GM18499 (cell line): Measurements from ENCODE around the gene CLSTN1.
"Not testable (repeated sequence)": the region's sequence is repeated elsewhere in the genome, so short reads cannot be mapped to it uniquely, and the experiment has no call there.

Source experiments
- ATAC-seq: cut with Tn5 transposase; IDR thresholded peaks from one replicate; pipeline ENCODE4 v1.9.1; 2021; ENCODE audit warnings: moderate number of reproducible peaks; ENCODE audit not compliant: insufficient read depth, unreplicated experiment

Gene CLSTN1

DNA sequence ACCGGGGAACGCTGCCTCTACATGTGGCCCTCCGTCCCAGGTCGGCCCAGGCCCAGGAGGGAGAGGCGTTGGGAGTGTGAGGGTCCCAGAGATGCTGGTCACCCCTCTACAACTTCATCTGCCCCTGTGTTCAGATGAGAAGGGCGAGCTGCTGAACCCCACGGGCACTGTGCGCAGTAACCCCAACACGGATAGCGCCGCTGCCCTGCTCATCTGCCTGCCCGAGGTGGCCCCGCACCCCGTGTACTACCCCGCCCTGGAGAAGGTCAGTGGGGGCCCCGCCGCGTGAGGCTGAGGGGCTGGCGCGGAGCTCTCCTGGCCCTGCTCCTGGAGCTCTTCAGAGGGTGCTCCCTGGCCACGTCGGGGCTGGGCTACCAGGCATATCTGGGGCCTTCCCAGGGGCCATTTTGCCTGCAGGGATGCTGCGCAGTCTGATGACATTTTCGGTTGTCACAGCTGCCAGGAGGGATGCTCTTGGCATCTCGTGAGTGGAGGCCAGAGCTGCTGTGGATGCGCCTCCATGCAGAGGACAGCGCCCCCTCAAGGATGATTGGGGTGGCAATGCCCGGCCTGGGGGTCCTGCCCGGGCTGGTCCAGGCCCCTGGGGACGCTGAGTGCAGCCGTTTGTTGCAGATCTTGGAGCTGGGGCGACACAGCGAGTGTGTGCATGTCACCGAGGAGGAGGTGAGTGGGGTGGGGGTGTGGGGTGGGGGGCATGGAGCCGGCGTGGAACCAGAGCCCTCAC lies 103.6 kb downstream of the CLSTN1 start:
- no peak for ATAC-seq

DNA sequence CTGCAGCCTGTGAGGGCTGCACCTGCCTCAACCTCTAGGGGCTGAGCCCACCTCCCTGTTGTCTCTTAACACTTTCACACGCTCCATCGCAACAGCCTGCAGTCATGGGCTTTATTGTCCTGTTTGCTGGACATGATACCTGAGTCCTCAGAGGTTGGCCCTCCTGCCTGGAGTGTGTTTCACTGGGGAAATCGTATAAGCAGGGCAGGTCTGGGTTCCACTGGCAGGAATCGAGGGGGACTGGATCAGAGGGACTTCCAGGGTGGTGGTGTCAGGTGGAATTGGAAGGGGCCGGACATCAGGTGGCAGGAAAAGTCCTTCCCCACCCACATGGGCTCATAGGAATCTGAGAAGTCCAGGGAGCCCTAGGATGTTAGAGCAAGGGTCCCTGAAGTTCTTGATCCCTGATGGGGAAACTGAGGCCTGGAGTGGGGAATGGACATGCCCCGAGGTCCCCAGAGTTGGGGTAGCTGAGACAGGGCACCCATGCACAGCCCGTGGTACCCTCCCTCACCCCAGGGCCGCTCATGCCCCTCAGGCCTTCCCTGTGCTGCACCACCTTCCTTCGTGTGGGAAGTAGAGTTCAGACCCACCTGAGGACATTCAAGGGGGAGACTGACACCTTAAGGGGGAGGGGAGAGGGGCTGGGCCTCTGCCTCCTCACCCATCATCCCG lies 105.6 kb downstream of the CLSTN1 start:
- ATAC-seq: no peak

DNA sequence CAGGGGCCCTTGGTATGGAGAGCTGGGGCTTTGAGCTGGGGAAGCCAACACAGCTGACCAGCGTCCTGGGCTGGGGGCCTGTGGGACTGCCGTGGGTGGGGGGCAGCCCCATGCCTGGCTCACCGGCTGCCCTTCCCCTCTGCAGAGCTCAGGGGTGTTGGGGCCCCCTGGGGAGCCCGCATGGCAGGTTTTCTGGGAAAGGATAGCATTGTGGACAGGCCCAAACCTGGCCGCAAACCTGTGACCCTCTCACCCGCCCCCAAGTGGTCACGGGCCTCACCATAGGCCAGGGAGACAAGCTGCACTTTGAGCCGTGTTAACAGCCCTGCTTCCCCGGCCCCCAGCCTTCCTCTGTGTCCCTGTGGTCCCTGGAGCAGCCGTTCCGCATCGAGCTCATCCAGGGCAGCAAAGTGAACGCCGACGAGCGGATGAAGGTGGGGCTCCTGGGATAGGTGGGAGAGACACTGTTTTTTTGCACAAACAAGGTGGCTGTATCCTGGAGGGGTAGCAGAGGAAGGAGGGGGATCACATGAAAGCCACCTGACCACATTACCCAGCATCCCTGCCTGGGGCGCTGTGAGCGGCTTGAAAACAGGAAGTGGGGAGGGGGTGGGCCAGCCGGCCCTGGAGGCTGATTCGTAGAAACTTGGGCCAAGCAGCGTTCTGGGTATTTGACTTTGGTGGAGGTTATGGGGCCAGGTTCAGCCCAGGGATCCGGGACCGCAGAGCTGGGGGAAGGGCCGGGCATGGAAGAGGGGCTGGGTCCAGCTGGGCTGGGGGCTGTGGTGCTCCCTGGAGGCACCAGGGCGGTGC lies 106.4 kb downstream of the CLSTN1 start:
- no peak for ATAC-seq

DNA sequence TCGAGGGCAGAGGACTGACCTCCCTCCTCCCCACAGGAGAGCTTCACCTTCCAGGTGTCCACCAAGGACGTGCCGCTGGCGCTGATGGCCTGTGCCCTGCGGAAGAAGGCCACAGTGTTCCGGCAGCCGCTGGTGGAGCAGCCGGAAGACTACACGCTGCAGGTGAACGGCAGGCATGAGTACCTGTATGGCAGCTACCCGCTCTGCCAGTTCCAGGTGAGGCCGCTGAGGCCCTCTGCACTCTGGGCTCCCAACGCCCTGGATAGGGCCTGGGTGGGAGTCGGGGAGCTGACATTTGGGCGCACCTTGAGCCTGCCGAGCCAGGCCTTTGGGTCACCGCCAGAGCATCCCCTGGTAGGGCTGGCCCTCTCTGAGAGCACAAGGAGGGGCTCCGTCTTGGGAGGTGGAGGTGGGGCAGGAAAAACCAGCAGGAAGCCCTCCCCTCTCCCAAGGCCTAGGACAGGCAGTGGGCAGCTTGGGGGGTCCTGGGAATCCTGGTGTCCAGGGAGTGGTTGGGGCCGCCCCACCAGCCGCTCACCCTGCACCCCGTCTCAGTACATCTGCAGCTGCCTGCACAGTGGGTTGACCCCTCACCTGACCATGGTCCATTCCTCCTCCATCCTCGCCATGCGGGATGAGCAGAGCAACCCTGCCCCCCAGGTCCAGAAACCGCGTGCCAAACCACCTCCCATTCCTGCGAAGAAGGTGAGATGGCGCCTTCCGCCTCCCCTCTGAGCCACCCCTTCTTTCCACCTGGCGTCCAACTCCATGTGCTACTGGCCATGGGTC lies 107.2 kb downstream of the CLSTN1 start:
- ATAC-seq: no peak

DNA sequence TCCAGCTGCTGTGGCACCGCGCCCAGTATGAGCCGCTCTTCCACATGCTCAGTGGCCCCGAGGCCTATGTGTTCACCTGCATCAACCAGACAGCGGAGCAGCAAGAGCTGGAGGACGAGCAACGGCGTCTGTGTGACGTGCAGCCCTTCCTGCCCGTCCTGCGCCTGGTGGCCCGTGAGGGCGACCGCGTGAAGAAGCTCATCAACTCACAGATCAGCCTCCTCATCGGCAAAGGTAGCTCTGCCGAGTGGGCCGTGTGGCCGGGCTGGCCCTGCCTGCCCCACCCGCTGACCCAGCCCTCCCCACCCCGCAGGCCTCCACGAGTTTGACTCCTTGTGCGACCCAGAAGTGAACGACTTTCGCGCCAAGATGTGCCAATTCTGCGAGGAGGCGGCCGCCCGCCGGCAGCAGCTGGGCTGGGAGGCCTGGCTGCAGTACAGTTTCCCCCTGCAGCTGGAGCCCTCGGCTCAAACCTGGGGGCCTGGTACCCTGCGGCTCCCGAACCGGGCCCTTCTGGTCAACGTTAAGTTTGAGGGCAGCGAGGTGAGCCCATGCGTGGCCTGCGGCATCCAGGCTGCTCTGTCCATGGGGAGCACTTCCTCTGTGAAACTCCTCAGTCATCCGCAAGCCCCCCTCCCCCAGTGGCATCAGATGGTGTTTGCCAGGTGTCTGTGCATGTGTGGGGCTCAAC lies 108.1 kb downstream of the CLSTN1 start:
- no peak for ATAC-seq

DNA sequence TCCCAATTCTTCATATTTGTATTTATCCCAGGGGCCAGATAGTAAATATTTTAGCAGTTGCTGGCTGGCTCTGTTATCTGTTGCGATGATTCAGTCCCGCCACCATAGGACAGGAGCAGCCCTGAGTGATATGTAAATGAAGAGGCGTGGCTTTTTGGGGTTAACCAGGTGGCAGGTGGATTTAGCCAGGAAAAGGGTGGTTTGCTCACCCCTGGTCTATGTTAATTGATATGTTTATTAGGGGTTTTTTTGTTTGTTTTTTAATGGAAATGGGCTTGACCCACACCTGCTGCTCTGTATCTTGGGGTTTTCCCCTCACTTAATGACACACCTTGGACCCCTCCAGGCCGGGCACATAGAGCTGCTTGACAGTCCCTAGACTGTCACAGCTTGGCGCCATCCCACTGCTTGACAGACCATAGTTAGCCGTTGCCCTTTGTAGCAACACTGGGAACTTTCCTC lies 109.5 kb downstream of the CLSTN1 start:
- no peak for ATAC-seq

DNA sequence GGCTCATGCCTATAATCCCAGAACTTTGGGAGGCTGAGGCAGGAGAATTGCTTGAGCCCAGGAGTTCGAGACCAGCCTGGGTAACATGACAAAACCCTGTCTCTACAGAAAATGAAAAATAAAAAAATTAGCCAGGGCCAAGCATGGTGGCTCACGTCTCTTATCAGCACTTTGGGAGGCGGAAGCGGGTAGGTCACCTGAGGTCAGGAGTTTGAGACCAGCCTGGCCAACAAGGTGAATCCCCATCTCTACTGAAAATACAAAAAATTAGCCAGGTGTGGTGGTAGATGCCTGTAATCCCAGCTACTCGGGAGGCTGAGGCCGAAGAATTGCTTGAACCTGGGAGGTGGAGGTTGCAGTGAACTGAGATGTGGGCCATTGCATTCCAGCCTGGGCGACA lies 111.0 kb downstream of the CLSTN1 start:
- ATAC-seq: not testable (repeated sequence)

DNA sequence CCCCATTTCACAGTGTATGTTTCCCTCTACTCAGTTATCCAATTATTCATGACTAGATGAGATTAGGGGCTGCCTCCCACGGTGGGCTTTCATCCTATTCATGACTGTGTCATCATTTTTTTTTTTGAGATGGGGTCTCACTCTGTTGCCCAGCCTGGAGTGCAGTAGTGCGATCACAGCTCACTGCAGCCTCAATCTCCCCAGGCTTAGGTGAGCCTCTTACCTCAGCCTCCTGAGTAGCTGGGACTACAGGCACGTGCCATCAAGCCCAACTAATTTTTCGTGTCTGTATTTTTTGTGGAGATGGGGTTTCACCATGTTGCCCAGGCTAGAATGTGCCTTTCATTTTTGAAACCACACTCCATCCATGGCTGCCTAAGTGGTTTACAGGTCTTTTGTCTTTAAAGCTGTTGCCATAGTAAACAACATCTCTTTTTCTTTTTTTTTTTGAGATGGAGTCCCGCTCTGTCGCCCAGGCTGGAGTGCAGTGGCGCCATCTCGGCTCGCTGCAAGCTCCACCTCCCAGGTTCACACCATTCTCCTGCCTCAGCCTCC lies 112.2 kb downstream of the CLSTN1 start:
- ATAC-seq: no peak

DNA sequence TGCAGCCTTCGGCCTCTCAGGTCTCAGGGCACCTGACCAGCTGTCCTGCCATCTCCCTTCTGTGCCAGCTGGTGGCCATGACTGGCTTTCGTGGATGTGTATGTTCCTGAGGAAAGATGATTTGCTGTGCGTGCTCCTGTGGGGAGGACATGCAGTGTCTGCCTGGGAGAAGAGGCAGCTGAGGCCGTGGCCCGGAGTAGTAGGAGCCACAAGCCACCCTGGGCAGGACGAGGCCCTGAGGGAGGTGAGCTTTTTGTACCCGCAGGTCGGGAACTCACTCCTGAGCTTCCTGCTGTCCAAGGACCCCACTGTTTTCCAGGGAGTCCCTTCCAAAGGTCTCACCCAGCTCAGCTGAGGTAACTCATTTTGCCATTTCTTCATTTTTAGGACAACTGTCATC lies 113.7 kb downstream of the CLSTN1 start:
- ATAC-seq: no peak

DNA sequence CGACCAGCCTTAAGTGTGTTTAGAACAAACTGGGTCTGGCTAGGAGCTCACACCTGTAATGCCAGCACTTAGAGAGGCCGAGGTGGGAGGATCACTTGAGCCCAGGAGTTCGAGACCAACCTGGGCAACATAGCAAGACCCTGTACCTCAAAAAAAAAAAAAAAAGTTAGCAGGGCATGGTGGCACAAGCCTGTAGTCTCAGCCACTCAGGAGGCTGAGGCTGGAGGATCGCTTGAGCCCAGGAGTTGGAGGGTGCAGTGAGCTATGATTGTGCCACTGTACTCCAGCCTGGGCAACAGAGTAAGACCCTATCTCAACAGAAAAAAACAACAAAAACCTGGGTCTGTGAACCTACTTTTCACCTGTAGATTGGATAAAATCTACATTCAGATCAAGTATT lies 117.6 kb downstream of the CLSTN1 start:
- ATAC-seq: no peak

DNA sequence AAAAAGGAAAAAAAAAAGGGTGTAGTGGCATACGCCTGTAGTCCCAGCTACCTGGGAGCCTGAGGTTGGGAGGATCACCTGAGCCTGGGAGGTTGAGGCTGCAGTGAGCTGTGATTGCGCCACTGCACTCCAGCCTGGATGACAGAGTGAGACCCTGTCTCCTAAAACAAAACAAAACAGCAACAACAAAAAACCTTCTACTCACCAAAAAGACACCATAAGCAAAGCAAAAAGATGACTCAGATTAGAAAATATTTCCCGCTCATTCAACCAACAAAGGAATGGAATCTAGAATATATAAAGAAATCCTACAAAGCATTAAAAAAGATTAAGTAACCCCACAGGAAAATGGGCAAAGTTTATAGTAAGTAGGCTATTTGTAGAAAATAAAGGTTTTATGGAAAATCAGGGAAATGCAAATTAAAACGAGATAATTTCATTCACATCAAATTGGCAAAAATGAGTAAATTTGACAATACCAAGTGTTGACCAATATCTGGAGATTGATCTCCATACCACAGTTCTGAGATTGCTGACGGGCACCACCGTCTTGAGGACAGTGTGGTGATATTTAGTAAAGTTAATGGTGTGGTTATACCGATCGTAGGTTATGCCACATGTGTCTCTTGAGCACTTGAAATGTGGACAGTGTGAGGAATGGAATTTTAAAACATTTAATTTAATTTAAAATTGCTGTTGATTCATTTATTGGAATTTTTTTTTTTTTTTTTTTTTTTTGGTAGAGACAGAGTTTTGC lies 118.2 kb downstream of the CLSTN1 start:
- no peak for ATAC-seq

DNA sequence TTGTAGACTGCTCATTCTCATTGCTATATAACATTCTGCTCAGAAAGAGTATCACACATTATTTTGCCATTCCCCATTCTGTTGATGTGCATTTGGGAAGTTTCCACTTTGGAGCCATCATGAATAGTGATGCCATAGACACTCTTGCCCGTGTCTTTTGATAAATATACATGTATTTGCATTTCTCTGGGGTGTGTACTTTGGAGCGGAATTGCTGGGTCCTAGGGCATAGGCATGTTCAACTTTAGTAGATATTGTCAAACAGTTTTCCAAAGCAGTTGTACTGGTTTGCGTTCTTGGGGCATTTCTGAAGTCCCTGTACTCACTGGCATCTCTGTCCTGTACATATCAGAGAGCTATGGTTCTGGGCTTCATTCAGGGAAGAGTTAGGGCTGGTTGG lies 120.1 kb downstream of the CLSTN1 start:
- ATAC-seq: no peak

DNA sequence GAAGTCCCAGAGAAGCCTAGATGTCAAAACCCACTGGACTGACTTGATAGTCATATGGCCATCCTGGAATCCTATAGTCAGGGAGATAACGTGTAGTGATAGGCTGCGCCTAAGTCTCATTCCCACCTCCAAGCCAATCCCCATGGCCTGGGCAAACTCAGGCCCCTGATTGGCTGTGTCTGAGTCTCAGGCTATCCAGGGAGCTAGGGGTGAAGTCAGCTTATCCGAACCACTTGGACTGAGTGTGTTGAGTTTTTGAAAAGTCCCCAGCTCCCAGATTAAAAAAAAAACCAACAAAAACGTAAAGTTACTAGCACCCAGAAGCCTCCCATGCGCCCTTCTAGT lies 120.6 kb downstream of the CLSTN1 start:
- ATAC-seq: no peak

DNA sequence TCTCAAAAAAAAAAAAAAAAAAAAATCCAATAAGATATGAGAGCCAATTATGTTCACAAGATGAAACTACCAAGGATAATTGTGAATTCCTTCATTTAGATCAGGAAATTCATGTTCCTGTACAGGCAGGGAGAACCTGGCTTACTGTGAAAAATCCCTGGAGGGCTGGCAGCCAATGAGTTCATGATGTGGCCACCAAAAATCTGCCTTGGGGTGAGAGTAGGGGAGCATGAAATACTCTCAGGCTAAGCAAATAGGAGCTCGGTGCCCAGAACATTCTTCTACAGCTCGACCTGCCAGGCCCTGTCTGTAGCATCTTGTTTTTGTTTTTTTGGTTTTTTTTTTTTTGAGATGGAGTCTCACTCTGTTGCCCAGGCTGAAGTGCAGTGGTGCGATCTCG lies 122.1 kb downstream of the CLSTN1 start:
- no peak for ATAC-seq

DNA sequence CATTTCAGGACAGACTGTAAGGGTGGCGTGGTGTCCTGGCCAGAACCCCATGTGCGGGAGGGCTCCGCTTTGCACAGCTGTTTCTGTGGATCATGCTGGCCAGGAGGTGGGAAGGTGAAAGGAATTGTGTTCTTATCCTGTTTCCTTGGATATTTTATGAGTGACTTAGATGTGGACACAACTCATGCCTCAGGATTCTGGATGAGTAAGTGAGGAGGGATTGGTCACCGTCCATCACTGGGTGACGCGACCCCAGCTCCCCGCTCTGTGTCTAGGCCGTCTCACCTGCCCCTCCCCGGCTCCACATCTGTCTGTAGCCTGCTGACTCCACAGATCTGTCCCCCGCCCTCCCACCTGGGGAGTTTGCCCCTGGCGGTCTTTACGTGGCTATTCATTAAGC lies 123.4 kb downstream of the CLSTN1 start:
- ATAC-seq: no peak

DNA sequence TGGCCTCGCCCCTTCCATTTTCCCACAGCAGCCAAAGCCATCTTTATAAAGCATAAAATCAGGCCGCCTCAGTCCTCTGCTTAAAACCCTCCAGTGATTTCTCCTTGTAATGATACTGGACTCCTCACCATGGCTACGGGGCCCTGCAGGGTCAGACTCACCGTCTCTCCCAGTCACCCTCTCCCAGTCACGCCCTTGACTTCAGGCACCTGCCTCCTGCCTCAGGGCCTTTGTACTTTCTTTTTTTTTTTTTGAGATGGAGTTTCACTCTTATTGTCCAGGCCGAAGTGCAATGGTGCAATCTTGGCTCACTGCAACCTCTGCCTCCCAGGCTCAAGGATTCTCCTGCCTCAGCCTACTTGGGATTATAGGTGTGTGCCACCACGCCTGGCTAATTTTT lies 124.4 kb downstream of the CLSTN1 start:
- no peak for ATAC-seq

DNA sequence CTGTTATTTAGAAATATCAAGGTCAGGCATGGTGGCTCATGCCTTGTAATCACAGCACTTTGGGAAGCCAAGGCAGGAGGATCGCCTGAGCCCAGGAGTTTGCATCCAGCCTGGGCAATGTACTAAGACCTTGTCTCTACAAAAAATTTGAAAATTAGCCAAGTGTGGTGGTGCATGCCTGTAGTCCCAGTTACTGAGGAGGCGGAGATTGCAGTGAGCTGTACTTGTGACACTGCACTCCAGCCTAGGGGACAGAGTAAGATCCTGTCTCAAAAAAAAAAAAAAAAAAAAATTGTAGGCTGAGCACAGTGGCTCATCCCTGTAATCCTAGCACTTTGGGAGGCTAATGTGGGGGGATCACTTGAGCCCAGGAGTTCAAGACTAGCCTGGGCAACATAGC lies 127.0 kb downstream of the CLSTN1 start:
- ATAC-seq: no peak

DNA sequence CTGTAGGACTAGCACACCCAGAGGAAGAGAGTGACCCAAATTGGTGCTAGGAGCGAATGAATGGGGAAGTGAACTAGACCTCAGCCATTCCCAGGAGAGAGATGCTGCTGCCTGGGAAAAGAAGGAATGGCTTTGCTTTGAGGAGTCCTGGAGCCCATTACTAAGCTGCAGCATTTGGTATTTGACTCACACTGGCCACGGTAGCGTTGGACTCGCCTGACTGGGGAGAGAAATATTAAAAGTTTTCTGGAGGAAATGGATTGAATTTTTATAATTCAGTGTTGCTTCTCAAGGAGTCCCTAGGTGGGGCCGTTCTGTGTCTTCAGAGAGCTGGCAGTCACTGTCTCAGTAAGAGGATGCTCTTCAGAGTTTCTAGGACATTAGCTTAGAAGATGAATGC lies 132.1 kb downstream of the CLSTN1 start:
- no peak for ATAC-seq

DNA sequence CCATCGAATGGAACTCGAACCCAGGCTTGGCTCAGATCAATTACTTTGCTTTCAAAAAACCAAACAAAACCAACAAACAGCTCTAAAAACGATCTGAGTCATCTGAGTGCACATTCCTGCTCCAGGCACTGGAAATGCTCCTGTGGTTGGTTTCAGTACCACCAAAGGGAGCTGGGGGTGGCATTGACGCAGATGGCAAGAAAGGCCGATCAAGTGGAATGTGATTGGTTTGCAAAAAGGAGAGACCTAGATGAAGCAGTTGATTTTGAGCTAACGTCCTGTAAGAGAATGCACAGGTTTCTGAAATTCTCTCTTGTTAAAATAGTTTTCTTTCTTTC lies 132.7 kb downstream of the CLSTN1 start:
- no peak for ATAC-seq
